HG02571 (cell line): ENCODE data around the gene SRL.
"Not testable (repeated sequence)": the region's sequence is repeated elsewhere in the genome, so short reads cannot be mapped to it uniquely, and the experiment has no call there.

Experiments used
- ATAC-seq: cut with Tn5 transposase; IDR thresholded peaks from one replicate; pipeline ENCODE4 v1.9.1; 2021; ENCODE audit warnings: mild to moderate bottlenecking, moderate library complexity; ENCODE audit not compliant: unreplicated experiment

The SRL gene

DNA sequence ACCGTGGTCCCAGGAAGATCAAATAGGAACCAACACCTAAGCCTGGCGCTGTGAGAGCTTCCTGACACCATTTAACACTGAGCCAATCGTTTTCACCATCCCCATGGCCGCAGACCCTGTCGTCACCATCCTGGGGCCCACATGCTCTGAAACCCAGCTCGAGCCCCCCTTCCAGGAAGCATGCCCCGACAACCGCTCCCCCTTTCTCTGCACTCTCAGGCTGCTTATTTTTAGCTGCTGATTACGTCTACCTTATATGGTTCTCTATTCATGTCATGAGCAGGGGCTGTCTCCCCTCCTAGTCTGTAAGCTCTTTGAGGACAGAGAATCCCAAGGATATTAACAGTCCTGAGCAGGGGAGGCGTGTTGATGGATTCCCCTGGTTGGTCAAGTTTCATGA is 10.5 kb downstream of the SRL start:
- ATAC-seq: no peak

DNA sequence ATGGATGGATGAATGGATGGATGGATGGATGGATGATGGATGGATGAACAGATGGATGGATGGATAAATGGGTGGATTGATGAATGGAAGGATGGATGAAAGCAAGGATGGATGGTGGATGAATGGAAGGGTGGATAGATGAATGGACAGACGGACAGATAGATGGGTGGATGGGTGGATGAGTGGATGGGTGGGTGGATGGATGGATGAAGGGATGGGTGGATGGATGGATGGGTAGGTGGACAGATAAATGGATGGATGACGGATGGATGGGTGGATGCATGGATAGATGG is 14.9 kb downstream of the SRL start:
- ATAC-seq: no peak

DNA sequence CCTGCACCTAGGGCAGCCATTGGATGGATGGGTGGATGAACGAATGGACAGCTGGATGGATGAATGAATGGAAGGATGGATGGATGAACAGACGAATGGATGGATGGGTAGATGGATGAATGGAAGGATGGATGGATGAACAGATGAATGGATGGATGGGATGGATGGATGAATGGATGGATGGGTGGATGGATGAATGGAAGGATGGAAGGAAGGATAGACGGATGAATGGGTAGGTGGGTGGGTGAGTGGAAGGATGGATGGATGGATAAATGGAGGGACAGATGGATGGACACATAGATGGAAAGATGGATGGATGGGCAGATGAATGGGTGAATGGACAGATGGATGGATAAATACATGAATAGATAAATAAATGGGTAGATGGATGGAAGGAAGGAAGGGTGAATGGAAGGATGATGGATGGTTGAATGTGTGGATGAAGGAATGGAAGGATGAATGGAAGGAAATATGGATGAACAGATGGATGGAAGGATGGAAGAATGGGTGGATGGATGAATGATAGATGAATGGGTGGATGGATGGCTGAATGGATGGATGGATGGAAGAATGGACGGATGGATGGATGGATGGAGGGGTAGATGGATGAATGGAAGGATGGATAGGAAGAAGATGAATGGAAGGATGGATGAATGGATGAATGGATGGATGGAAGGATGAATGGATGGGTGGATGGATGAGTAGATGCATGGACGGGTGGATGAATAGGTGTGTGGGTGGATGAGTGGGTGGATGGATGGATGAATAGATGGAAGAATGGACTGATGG is 15.4 kb downstream of the SRL start:
- ATAC-seq: no peak

DNA sequence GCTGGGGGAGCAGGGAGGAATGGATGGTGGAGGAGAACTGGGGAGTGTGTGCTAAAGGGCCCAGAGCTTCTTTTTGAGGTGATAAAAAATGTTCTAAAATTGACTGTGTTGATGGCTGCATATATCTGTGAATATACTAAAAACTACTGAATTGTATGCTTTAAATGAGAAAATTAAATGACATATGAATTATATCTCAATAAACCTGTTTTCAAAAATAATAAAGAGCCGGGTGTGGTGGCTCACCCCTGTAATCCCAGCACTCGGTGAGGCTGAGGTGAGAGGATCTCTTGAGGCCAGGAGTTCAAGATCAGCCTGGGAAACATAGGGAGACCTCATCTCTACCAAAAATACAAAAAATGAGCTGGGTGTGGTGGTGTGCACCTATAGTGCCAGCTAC is 16.8 kb downstream of the SRL start:
- ATAC-seq: no peak

DNA sequence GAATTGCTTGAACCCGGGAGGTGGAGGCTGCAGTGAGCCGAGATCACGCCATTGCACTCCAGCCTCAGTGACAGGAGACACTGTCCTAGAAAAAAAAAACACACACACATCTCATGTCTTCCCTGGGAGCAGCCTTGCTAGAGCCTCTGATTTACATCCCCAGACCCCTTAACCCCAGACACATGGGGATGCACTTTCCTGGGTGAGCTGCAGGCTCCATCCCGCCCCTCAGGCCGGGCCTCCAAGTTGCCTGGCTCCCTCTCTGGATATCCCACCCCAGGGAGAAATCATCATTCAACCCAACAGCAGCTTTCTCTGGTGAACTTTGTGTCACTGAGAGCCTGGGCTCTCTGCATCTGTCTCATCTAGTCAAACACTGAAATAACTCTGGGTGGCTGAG is 21.5 kb downstream of the SRL start:
- ATAC-seq: no peak

DNA sequence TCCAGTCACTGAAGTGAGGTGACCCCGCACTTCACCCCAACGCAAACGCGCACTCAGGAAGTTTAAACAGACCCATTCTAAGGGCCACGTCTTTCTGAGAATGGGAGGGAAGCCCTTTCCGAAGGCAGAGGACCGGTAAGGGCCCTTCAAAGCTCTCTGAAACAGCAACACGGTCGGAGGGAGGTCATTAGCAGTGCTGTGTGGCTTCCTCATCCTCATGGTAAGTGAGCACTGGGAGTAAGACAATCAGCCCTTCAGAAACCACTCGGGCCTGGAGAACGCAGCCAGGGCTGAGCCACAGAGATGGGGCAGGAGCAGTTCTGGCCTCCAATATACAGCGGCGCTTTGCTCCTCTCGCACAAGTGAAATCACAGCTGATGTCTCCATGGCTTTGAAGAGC is 23.7 kb downstream of the SRL start:
- no peak for ATAC-seq

DNA sequence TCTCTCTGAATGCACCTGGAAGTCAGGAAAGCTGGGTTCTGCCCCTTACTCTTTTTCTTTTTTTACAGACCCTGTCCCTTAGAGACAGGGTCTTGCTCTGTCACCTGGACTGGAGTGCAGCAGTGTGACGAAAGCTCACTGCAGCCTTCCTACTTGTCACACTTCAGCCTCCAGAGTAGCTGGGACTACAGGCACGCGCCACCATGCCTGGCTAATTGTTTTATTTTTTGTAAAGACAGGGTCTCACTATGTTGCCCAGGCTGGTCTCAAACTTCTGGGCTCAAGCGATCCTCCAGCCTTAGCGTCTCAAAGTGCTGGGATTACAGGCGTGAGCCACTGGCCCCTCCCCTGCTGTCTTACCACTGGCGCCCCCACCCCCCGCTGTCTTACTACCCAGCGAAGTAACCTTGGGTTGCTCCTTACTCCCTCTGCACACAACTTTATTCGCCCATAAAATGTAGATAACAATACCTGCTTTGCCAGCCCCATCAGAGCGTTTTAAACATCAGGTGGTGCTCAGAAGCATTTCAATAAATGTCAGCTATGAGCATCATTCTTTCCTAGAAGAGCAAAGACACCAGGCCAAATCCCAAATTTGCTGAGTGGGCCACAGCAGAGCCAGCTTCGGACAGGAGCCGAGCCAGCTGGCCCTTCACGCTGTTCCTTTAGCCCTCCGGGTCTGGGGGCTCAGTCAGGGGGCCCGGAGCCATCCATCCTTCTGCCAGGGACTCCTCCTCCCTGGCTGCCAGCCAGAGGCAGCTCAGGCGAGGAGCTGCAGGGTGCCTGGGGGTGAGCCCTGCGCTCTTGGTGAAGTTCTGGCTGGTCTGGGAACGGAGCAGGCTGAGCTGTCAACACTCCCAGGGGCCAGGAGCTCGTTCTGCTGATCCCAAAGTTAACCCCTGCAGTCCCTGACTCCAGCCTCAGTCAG is 24.4 kb downstream of the SRL start:
- ATAC-seq: no peak

DNA sequence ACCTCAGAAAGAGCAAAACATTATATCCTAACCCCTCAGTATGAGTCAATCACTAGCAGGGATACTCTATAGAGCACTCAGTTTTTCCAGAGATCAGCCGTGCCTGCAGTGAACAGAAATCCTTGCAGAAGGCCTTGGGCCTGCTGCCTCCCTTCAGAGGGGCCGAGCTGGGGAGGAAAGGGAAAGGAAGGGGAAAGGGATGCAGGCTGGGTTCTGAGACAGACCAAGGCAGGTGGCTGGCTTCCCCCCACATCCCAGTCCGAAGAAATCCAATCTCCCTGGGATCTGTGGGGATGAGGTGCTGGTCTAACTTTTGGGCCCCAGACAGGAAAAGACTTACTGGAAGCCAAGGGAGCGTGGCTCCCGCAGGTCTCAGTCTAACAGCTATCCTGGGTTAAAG is 25.3 kb downstream of the SRL start:
- ATAC-seq: no peak

DNA sequence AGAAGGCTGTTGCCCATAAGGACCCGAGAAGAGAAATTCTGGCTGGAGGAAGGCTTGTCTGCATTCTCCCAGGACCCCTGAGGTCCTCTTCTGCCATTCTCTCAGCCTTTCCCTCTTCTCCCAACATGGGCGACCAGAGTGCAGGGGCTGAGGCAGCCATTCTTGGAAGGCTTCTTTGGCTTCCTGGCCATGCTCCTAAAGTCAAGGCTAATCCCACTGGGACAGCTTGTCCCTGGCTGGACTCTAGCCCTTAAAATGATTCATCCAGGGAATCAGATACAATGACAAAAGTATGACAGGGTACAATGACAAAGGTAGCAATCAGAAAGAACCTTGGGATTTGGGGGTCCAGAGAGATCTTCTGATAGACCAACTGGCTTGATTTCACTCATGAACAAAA is 26.8 kb downstream of the SRL start:
- ATAC-seq: no peak

DNA sequence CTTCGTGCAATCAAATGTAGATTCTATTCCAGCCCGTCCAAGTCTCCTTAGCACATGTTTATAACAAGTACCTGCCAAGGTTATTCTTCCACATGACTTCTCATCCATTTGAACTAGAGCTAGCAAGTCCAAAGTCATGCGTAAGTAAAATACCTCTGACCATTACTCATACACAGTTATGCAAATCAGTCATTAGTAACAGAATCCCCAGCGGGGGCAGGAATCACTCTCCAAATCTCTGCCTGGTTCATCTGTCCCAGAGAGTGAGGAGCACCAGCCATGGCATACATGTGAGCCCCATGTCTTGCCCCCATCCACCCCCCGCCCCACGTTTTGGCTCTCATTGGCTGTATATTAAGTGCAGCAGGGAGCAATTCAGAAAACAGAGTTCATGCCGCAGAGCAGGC is 27.7 kb downstream of the SRL start:
- ATAC-seq: no peak

DNA sequence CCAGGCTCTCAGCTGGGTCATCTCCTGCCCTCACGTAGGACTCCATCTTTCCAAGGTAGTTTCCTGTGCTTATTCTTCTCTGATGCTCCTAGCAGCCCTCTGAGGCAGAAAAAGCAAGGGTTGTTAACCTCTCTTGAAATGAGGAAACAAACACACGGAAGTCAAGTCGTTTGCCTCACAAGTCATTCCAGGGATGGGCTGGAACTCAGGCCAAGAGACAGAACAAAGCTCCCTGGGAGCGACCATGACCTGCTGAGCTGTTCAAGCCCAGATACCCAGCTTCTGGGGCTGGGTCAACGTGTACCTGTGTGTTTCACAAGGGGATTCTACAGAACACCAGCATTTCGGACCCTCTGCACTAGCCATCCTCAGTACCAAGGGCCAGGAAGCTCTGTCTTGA is 28.1 kb downstream of the SRL start:
- no peak for ATAC-seq

DNA sequence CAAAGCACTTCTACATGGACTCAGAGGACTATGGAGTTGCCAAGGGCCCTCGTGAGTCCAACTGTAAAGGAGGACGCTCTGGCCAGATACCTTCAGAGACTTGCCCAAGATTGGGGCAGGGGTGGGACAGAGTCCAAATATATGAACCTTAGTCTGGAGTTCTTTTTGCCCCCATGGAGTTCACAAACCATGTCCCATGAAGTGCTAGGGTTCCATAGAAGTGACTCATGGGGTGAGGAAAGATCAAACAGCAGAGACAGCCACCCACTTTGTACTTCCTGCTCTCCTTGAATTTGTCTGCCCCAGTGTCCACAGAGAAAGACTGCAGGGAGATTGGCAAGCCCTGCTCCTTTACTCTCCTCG is 29.0 kb downstream of the SRL start:
- ATAC-seq: no peak

DNA sequence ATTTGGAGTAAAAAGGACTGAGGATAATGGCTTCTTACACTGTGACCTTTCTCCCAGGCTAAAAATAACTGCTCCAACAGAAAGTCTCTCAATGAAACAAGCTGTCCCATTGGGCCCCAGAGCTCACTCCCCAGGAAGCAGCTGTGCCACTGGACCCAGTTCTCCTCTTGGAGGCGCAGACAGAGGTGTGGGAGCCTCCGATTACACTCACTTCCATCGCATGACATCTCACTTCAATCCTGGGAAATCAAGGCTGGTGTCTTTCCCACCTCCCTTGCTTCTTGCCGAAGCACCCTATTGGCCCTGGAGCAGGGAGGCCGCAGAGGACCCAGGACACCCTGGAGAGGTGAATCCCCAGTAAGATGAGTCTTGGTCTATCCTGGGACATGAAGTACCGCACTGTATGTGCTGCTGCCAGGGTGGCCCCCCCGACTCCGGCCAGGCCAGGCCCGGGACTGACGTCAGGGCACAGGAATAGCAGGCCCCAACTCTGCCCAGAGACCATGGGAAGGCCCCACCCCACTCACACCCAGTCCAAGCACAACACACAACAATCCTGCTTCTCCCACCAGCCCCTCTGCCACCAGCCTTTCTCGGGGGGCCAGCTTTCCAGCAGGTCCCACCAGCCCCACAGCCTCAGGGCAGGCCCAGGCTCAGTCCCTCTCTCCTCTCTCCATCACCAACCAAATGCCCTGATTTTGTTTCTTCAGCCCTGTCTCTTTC is 29.5 kb downstream of the SRL start:
- no peak for ATAC-seq

DNA sequence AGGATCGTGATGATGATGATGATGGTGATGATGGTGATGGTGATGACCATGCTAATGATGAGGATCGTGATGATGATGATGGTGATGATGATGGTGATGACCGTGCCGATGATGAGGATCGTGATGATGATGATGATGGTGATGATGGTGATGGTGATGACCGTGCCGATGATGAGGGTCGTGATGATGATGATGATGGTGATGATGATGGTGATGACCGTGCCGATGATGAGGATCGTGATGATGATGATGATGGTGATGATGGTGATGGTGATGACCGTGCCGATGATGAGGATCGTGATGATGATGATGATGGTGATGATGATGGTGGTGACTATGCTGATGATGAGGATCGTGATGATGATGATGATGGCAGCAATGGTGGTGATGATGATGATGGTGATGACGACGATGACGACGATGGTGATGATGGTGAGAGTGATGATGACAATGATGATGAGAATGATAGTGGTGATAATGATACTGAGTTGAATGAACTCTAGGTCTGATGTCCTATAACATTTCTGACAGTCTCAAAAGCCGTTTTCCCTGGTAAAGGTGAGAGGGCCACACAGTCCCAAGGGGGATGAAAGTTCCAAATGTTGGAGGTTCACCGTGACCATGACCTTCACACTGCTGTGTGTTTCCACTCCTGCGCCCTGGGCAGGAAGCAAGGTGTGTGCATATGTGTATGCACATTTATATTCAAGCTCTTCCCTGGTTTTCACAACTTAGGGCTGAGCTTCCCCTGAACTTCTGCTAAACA is 30.3 kb downstream of the SRL start:
- ATAC-seq: not testable (repeated sequence)

DNA sequence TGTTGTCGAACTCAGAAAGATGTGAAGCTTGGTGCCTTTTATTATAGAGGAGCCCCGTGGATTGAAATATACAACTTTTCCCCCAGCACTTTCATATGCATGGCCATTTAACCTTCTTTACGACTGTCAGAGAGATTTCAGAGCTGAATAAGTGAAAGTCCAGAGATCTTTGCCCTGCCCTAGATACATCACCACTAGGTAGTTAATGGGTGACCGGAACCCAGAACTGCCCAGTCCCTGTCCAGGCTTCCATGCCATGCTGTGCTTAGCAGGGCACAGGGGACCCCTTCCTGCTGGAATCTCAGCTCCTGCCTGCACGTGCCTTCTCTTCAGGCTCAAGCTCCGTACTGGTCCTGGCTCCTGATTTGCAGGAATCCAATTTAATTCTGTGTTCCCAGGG is 32.2 kb downstream of the SRL start:
- ATAC-seq: no peak

DNA sequence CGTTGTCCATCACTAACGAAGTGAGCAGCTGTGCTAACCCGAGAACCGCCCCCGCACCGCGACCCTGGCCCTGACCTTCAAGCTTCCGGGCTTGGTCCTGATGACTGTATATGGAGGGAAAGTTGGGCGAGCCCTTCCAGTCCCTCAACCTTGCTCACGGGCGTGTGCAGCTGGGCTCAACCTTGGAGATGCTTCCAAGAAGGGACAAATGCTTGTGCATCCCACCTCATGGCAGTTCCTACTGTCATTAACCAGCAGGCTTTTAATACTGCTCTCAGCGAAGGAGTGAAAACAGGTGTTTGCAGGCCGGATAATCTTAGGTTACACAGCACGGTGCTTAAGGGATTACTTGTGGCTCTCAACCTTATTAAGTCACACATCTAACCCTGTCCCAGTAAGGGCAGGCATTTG is 33.5 kb downstream of the SRL start:
- ATAC-seq: no peak

DNA sequence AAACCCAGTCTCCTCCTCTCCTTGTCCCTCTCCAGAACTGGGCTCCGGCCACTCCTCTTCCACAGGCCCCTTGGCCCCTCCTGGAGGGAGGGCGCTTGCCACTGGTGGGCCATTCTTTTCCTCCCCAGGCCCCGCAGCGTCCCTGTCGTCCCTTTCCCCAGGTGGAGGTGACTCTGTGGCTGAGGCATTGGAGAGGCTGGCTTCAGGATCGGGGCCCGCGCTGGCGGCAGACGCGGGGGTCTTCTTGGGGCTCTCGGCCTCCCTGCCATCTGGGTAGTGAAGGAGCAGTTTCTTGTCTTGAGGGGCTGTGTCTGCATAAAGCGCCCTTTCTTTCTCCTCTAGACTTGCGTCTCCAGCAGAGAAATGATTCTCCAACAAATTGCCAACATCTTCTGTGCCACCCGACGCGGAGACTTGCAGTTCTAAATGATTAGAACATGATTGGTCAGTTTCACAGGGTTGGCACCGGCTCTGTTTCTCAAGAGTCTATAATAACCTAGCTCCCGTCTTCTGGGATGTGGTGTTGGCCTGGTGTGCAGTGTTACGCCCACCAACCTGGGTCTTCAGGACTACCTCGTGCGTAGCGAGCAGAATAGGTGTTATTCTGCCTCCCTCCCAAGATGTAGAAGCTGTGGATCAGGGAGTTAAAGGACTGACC is 34.1 kb downstream of the SRL start:
- ATAC-seq: no peak

DNA sequence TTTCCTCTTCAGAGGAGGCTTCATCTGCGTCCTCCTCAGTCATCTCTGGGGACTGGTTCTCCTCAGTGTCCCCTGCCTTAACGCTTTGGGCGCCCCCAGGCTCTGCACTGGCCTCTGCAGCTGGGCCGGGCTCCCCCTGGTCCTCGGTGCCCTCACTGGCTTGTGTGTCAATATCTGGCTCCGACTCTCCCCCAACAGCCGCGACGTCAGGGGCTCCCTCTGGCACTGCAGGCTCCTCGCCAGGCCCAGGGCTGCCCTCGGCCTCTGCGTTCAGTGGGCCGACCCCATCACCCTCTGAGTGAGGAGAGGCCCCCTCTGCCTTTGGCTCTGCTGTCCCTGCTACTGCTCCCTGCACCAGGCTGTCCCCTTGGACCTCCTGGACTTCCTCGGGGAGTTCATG is 34.7 kb downstream of the SRL start:
- no peak for ATAC-seq

DNA sequence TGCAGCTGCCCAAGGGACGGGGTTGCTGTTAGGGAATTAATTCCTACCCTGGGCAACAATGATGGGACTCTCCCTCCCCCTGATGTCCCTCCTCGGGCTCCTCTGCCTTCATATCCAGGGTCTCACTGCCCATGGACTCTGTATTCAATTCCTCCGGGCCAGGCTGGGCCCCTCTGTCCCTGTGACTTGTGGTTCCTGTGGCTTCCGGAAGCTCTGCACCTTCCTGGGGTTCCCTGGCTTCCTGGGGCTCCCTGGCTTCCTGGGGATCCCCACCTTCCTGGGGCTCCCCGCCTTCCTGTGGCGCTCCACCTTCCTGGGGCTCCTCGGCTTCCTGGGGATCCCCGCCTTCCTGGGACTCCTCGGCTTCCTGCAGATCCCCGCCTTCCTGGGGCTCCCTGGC is 35.2 kb downstream of the SRL start:
- no peak for ATAC-seq

DNA sequence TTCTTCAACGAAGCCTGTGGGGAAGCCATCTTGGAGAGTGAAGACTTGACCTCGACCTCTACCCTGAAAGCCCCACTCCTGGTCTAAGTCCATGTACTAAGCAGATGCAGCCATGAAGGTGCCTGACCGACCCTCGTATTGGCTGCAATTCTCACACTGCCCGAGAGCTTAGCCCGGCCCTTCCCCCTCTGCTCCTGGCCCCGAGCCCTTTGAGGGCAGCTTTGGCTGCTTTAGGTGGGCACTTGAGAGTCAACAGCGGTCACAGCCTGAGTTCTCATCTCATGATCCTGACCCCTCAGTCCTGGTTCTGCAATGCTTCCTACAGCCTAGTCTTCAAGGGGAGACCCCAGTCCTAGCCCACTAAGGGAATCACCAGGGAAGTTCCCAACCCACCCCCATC is 35.9 kb downstream of the SRL start:
- no peak for ATAC-seq

DNA sequence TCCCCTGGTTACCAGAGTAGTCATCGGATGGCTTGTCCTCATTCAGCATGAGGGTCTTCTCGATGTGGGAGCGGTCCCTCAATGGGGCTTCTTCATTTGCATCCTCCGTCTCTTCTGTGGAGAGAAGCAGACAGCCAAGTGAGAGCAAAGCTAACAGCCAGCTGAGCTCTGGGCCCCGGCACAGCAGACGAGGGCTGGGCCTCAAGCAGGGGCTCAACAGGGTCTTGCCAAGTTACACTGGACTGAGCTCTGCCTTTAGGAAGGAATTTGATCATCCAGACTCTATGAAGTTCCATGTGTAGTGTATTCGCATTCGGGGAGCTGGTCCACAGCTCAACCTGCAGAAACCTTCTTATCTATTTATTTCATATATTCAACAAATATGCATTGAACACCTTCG is 37.4 kb downstream of the SRL start:
- no peak for ATAC-seq
